LNCaP clone FGC (cell line): Measurements from ENCODE around the gene SKAP1.
"Not testable (repeated sequence)": the region's sequence is repeated elsewhere in the genome, so short reads cannot be mapped to it uniquely, and the experiment has no call there.

Source experiments
- DNase-seq: peaks from one replicate; pipeline ENCODE4 v3.0.0-alpha.2; 2011; ENCODE audit warnings: low read depth
- H3K4me3 ChIP-seq: 2 replicates; pipeline ENCODE4 v1.5.1; 2011; ENCODE audit warnings: mild to moderate bottlenecking, low read depth, low read length, control low read depth
- CTCF ChIP-seq: IDR thresholded peaks from 2 replicates; pipeline ENCODE4 v1.5.1; 2012; ENCODE audit warnings: mild to moderate bottlenecking; ENCODE audit not compliant: control insufficient read depth, insufficient read depth; ENCODE audit errors: extremely low read depth

Gene SKAP1

GRCh38 chr17:48255759-48256158 lies 174.3 kb downstream of the SKAP1 start:
- H3K4me3 ChIP-seq = no peak overlapping the region
- no peak for TF ChIP-seq CTCF
- DNase-seq = no peak

GRCh38 chr17:48254896-48255295 lies 175.1 kb downstream of the SKAP1 start:
- no peak for DNase-seq
- H3K4me3 ChIP-seq = no peak overlapping the region
- no peak for TF ChIP-seq CTCF

GRCh38 chr17:48253975-48254374 lies 176.0 kb downstream of the SKAP1 start:
- no peak for DNase-seq
- H3K4me3 ChIP-seq = no peak overlapping the region
- no peak for TF ChIP-seq CTCF

GRCh38 chr17:48251950-48252349 lies 178.1 kb downstream of the SKAP1 start:
- no peak overlapping the region for H3K4me3 ChIP-seq
- DNase-seq = no peak
- no peak for TF ChIP-seq CTCF

- no peak for TF ChIP-seq CTCF
- no peak for DNase-seq
- no peak overlapping the region for H3K4me3 ChIP-seq
These were observed 179.1 kb downstream of the SKAP1 start for GRCh38 chr17:48250949-48251348.

- H3K4me3 ChIP-seq, DNase-seq: not testable (repeated sequence)
These were observed 180.0 kb downstream of the SKAP1 start for GRCh38 chr17:48250059-48250458.

- TF ChIP-seq CTCF = no peak
- no peak for DNase-seq
- no peak overlapping the region for H3K4me3 ChIP-seq
These were observed 182.4 kb downstream of the SKAP1 start for GRCh38 chr17:48247603-48248002.

- DNase-seq = no peak
- H3K4me3 ChIP-seq = no peak overlapping the region
- TF ChIP-seq CTCF = no peak
These were observed 183.0 kb downstream of the SKAP1 start for GRCh38 chr17:48247038-48247437.
